Adrenal gland (tissue), 12 donors: ENCODE data around the gene PLP2. TPM values are rescaled to one million over a fixed set of nuclear protein-coding genes. Genes with fewer than 3 reads are reported as not detected.

ENCODE experiments used
- DNase-seq, 7 donors: peaks; one replicate each; pipeline ENCODE4 v3.0.0-alpha.2; 2019 to 2020
- H3K27ac ChIP-seq, 5 donors: fragments of 200-600 bp; sonication (generic) in 4 of 5; 1 replicate in 3 of 5; 2 replicates in 2 of 5; pipeline versions ENCODE4 v1.5.1 to v1.8.0; 2016 to 2020; ENCODE audit warnings: mild to moderate bottlenecking in 1 of 5
- H3K27me3 ChIP-seq: fragments of 200-600 bp; 2 replicates; pipeline ENCODE4 v1.8.0; 2021
- H3K36me3 ChIP-seq, 2 donors: fragments of 200-600 bp; replicated peaks in 1 of 2; 1 replicate in 1 of 2; 2 replicates in 1 of 2; pipeline versions ENCODE4 v1.5.1 to v1.8.0; 2018 to 2022
- H3K4me1 ChIP-seq, 2 donors: fragments of 200-600 bp; replicated peaks in 1 of 2; 1 replicate in 1 of 2; 2 replicates in 1 of 2; pipeline versions ENCODE4 v1.5.1 to v1.8.0; 2018 to 2021
- H3K4me3 ChIP-seq, 4 donors: fragments of 200-600 bp; sonication (generic) in 3 of 4; one replicate each; pipeline ENCODE4 v1.5.1; 2016 to 2018
- H3K9me3 ChIP-seq, 3 donors: fragments of 200-600 bp; sonication (generic) in 1 of 3; replicated peaks in 1 of 3; 1 replicate in 2 of 3; 2 replicates in 1 of 3; pipeline versions ENCODE4 v1.5.1 to v1.8.0; 2016 to 2021
- POLR2A ChIP-seq, 2 donors: fragments of 450-650 bp; IDR thresholded peaks; one replicate each; pipeline ENCODE4 v1.6.1; 2017; ENCODE audit warnings: antibody characterized with exemption in 2 of 2, mild to moderate bottlenecking in 2 of 2, moderate library complexity in 1 of 2
- WGBS, 4 donors: extraction: QIAGEN DNeasy Blood & Tissue Kit in 2 of 4; methylation state at CpG; one replicate each; pipeline versions ENCODE4 v1.1.5 to v1.1.7; 2013 to 2017; 5-methylcytosine and 5-hydroxymethylcytosine counted together
- intact Hi-C, 2 donors: fragments of 100-400 bp; cut with DNase I; formaldehyde crosslinking; loops; one replicate each; pipeline versions ENCODE4 v1.14.1 to v1.15.0; 2022 to 2023
- polyA plus RNA-seq, 3 donors: library from polyadenylated mRNA; stranded (reverse); fragments of 200-250 nt in 2 of 3; fragments of 350-450 nt in 1 of 3; fragmentation: Illumina TruSeq in 1 of 3; extraction: RNeasy Lipid Tissue Mini Kit (QIAGEN cat#74804) in 1 of 3; gene quantifications; one replicate each; pipeline ENCODE4 v1.2.3, GENCODE V29; 2013 to 2014
- total RNA-seq, 9 donors: library from RNA; depleted of rRNA in 4 of 9; stranded (reverse); fragments of >200 nt in 4 of 9; fragments of 120-200 nt in 1 of 9; fragmentation: NEBNext Ultra II Directional in 1 of 9; extraction: Animal tissue kit (Norgen Biotek cat#: 25700) in 1 of 9; gene quantifications; one replicate each; pipeline versions ENCODE4 v1.1.0 to v1.2.4, GENCODE V29; 2013 to 2023
- TF ChIP-seq, protein P1 (sequence below), 6 experiments: fragments of 450-650 bp in 4 of 6; fragments of 200-600 bp in 2 of 6; sonication (generic) in 1 of 6; IDR thresholded peaks; 1 replicate in 5 of 6; 2 replicates in 1 of 6; pipeline versions ENCODE4 v1.5.1 to v1.8.0; 2016 to 2021; ENCODE audit warnings: antibody characterized with exemption in 6 of 6, mild to moderate bottlenecking in 2 of 6, moderate library complexity in 1 of 6
- donor health status: healthy with polysubstance abuse.
- donor health status: Bipolar disorder and iron deficiency.
- donor health status: DM: yes; HTN: yes; CAD: no.
- donor health status: DM: no; HTN: no; CAD: no.
- donor health status: DM: no; HTN: no; CAD: no.
- donor health status: DM: yes; HTN: yes; CAD: no.

Gene PLP2
- total and polyA plus RNA-seq, 12 donors, result 52.1 to 724 (median 177) TPM

DNA sequence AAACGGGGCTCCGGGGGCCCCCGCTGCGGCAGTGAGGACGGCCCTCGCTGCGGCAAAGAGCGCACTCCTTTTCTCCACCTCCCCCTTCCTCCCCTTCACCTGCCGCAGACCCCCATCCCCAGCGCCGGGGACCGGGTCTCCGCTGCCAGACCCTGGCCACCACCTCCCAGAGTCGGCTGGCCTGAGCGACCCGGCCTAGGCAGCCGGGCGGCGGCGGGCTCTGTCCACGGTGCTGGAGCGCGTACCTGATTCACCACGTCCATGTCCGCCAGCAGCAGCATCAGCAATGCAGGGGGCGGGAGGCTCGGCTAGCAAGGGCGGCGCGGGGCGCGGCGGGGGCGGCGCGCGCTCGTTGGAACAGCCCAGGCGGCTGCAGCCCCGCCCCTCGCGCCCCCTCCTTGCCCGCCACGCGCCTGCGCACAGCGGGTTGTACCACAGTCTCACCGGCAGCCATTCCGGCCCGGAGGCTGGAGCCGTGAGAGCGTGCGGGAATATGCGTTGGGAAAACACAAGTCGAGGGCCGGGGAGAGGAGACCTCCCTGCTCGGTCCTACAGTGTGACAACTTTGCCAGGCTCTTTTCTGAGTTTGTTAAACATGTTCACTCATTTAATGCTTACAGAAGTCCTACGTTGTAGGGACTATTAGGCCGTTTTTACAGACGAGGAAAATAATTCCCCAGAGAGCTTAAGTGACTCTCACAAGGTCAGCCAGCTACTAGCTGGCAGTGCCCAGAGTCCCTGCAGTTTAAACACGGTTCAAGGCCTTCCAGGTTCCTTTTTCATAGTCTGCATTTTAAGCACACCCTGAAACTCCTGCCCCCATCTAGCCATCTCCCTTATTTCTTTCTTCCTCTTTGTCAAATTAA, 28.4 kb downstream of the PLP2 start, which contains the start of gene SYP:
Gene SYP, minus strand, starts transcription at position 288 of the 866 bp plus-strand sequence. Its CDS starts 7 bp downstream, at position 281.
- Histone ChIP-seq H3K4me1 (no peaks in the 10 kb centered on the region), H3K4me3 (peak within 1 kb of the TSS in 1 of 4 donors; percentile 37), H3K9me3 (no peaks in the 10 kb centered on the region), H3K36me3 (no peaks in the 10 kb centered on the region), H3K27me3 (no peaks in the 10 kb centered on the region), H3K27ac (peak within 1 kb of the TSS in 3 of 5 donors; percentile 66 to 86 (median 83))
- TF ChIP-seq, protein P1, sequence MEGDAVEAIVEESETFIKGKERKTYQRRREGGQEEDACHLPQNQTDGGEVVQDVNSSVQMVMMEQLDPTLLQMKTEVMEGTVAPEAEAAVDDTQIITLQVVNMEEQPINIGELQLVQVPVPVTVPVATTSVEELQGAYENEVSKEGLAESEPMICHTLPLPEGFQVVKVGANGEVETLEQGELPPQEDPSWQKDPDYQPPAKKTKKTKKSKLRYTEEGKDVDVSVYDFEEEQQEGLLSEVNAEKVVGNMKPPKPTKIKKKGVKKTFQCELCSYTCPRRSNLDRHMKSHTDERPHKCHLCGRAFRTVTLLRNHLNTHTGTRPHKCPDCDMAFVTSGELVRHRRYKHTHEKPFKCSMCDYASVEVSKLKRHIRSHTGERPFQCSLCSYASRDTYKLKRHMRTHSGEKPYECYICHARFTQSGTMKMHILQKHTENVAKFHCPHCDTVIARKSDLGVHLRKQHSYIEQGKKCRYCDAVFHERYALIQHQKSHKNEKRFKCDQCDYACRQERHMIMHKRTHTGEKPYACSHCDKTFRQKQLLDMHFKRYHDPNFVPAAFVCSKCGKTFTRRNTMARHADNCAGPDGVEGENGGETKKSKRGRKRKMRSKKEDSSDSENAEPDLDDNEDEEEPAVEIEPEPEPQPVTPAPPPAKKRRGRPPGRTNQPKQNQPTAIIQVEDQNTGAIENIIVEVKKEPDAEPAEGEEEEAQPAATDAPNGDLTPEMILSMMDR (IDR thresholded peaks at IDR 0.05), result no peak
- TF ChIP-seq POLR2A (IDR thresholded peaks at IDR 0.05), result peak; percentile 77 to 89
- DNase-seq, result peak; percentile 89 to 95 (median 92)
- WGBS, 4 donors, result 0 to 53% (median 15%) methylated on average over 9 to 61 of the region's 61 CpGs
- intact Hi-C loops, result loop anchor here in 1 of 2 donors (5.0 kb wide), 1 partner anchor 552 kb away; no protein-coding TSS in a partner anchor

DNA sequence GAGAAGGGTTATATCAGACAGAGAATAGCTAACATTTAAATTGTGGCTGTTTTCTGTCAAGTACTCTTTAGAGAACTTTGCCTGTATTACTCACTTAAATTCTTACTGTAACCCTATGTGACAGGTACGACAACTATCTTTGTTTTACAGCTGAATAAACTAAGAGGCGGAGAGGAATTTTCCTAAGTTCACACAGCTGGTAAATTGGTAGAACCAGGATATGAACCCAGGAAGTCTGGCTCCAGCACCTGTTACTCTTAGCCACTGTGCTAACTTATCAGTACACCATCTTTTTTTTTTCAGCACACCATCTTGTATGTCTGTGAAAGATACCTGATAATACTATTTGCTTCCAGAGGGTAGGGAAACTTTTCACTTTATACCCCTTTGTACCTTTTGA, 30.3 kb downstream of the PLP2 start:
- H3K4me1 ChIP-seq, result no peaks in the 10 kb centered on the region
- no peak overlapping the region for H3K27ac ChIP-seq
- no peak for DNase-seq
- H3K9me3 ChIP-seq, result no peaks in the 10 kb centered on the region
- TF ChIP-seq POLR2A (IDR thresholded peaks at IDR 0.05), result no peak
- TF ChIP-seq, protein P1 (IDR thresholded peaks at IDR 0.05), result no peak
- 84 to 91% (median 89%) methylated on average over 2 of the region's 2 CpGs for WGBS, 4 donors
- H3K36me3 ChIP-seq, result no peaks in the 10 kb centered on the region
- H3K4me3 ChIP-seq, result no peak overlapping the region
- intact Hi-C loops, result no loop called here
- peaks cover 6% of the 10 kb centered on the region for H3K27me3 ChIP-seq

DNA sequence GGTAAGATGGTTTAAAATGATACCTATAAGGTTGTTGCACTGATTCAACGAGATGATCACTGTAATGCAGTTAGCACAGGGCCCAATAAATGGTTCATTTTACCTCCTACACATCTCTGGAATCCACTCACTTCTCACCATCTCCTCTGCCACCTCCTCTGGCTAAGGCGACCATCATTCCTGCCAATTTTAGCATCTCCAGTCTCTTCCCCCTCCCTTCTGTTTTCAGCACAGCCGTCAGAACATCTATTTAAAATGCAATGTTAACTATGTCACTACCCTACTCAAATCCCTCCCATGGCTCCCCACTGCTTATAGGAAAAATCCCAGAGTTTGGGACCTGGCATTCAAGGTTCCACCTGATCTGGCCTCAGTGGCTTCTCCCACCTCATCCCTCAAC, 31.8 kb downstream of the PLP2 start:
- H3K27ac ChIP-seq, result no peak overlapping the region
- no peaks in the 10 kb centered on the region for H3K4me1 ChIP-seq
- no peak for DNase-seq
- H3K36me3 ChIP-seq, result no peaks in the 10 kb centered on the region
- TF ChIP-seq, protein P1 (IDR thresholded peaks at IDR 0.05), result no peak
- TF ChIP-seq POLR2A (IDR thresholded peaks at IDR 0.05), result no peak
- intact Hi-C loops, result no loop called here
- no peaks in the 10 kb centered on the region for H3K9me3 ChIP-seq
- H3K4me3 ChIP-seq, result no peak overlapping the region
- H3K27me3 ChIP-seq, result peaks cover 6% of the 10 kb centered on the region
- WGBS, 4 donors, result 67 to 80% (median 73%) methylated on average over 3 of the region's 3 CpGs

DNA sequence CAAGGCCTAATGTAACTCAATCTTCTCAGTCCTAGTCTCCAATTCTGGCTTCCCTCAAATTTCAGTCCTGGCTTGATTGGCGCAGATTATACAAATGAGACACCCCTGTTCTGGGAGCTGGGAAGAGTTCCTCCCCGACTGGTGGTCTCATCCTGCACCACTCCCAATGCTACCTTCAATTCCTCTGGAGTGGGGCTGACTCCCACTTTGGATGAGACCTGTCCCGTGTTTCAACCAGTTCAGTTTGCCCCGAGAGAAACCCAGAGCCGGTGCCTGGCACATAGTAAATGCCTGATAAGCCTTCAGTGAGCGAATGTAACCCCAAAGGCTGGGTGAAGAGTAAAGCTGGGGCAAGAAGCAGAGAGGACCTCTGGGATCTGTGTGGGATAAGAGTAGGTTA, 32.3 kb downstream of the PLP2 start:
- 81 to 92% (median 87%) methylated on average over 2 to 6 of the region's 6 CpGs for WGBS, 4 donors
- intact Hi-C loops, result no loop called here

More for the DNA sequence above, 32.3 kb downstream of the PLP2 start:
- TF ChIP-seq, protein P1 (IDR thresholded peaks at IDR 0.05), result no peak
- TF ChIP-seq POLR2A (IDR thresholded peaks at IDR 0.05), result no peak
- no peaks in the 10 kb centered on the region for H3K4me1 ChIP-seq
- H3K4me3 ChIP-seq, result no peak overlapping the region
- peaks cover 6% of the 10 kb centered on the region for H3K27me3 ChIP-seq
- no peaks in the 10 kb centered on the region for H3K36me3 ChIP-seq
- no peak for DNase-seq
- no peak overlapping the region for H3K27ac ChIP-seq
- no peaks in the 10 kb centered on the region for H3K9me3 ChIP-seq
